ENCODE data around the gene SELENOM.

The SELENOM gene, protein sequence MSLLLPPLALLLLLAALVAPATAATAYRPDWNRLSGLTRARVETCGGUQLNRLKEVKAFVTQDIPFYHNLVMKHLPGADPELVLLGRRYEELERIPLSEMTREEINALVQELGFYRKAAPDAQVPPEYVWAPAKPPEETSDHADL

GRCh38 chr22:31107178-31107893 is at the start of gene SELENOM:
SELENOM (minus strand) TSS chr22:31107568; CDS start chr22:31107505, 63 bp downstream.
- DNase-seq = peak; percentile 45

DNA sequence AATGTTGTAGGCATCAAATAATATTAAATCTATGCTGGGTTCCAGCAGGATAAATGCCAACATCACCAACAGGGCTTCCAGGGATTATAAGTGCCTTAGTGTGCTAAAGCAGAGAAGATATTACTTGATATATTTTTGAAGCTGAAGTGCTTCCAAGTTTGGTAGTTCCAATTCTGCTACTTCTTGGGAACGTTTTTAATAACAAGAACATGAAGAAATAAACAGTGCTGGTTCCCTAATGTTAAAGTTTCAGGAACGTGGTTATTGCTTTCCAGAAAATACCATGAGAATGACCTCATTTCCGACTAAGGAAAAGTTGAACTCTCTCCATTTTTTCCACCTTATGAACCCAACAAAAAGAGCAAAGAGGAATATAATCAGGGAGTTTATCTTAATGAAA is 48.1 kb upstream of the SELENOM start:
- no peak for DNase-seq

DNA sequence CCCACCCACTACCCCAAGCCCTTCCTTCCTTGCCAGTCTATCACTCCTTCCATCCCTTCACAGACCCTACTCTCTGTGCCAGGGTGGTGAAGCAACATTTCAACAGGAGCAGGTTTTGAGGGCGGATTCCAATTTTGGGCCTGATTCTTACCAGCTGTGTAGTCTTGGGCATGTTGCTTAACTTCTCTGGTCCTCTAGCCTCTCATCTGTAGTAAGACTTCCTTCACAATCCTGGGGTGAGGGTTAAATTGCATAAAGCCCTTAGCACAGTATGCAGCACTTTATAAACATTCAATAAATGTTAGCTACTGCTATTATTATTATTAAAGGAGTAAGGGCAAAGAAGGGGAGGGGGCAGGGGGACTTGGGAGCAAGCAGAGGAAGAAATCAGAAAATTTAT is 47.6 kb upstream of the SELENOM start:
- DNase-seq = no peak

DNA sequence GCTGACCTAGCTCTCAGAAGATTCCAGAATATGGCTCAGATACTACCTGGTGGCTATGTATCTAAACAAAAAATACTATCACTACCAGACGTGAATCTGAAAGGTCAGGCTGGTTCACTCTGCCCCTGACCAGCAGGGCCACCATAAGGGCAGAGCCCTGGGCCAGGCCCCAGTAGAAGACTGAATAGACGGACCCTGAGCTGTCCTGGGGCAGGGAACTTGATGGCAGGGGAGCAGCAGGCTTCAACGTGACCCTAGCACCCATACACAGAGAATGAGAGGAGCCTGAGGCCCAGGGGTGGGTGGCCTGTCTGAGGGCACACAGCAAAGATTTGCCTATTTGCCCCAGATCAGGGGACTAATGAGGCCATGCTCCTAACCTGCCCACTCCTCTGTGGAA is 46.0 kb upstream of the SELENOM start:
- no peak for DNase-seq

GRCh38 chr22:31151872-31152271 is 44.5 kb upstream of the SELENOM start:
- no peak for DNase-seq

DNA sequence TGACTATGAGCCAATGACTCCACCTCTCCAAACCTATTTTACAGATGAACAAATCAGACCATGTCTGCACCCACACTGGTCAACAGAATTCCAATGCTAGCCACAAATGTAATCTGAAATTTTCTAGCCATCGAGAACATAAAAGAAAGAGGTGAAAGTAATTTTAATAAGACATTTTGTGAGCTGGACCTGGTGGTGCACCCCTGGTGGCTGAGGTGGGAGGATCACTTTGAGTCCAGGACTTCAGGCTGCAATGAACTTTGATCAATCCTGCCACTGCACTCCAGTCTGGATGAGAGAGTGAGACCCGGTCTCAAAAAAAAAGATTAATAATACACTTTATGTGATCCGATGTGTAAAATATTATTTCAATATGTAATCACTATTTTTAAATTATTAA is 43.2 kb upstream of the SELENOM start:
- DNase-seq = no peak

DNA sequence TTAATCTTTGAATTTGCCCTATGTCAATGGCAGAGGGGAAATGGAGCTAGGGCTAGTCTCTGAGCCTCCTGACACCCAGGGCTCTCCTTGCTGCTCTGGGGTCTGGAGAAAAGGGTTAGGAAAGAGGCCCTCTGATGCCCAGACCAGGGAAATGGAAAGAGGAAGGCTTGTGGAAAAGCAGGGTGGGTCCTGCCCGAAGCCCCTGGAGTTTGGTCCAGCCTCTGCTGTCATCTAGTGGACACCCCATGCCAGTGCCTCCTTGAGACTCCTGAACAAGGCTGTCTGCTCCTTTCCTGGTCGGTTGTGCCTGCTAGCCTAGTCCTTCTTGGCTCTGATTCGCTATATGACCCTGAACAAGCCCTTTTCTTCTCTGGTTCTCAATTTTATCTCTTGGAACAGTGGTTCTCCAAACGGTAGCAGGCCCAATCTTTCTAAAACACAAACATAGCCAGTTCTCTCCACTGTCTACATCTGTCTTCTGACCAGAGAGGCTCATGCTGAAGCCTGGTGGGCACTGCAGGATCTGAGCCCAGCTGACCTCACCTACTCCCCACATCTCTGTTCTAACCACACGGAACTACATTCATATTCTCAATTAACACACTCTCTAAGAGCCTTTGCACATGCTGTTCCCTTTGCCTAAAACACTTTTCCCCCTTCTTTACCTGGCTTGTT is 41.7 kb upstream of the SELENOM start:
- no peak for DNase-seq

DNA sequence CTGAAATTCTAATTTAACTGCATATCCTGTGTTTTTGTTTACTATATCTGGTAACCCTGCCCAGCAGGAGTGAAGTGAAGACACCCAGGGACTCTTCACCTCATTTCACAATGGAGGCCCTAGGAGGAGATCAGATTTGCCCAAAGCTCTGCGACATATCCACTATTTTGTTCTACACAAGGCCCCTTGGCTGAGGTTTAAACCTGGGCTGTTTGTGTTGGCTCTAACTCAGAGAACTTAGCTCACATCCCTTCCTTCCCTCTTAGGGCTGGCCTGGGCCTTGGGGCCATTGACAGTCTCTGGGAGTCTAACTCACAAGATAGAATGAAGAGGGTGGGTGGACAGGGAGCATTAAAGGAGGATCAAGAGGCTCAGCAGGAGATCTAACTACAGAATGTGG is 41.1 kb upstream of the SELENOM start:
- DNase-seq = no peak

DNA sequence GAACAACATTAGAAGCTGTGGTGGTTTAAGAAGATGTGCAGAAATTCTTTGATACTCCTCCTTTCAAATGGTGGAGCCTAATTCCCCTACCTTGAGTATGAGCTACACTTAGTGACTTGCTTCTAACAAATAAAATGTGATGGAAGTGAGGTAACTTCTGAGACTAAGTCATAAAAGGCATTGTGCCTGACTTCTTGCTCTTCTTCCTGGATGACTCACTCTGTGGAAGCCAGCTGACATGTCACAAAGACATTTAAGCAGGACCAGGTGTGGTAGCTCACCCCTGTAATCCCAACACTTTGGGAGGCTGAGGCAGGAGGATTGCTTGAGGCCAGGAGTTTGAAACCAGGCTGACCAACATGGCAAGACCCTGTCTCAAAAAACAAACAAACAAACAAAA is 36.9 kb upstream of the SELENOM start:
- DNase-seq = no peak

GRCh38 chr22:31143537-31143936 is 36.2 kb upstream of the SELENOM start:
- no peak for DNase-seq

DNA sequence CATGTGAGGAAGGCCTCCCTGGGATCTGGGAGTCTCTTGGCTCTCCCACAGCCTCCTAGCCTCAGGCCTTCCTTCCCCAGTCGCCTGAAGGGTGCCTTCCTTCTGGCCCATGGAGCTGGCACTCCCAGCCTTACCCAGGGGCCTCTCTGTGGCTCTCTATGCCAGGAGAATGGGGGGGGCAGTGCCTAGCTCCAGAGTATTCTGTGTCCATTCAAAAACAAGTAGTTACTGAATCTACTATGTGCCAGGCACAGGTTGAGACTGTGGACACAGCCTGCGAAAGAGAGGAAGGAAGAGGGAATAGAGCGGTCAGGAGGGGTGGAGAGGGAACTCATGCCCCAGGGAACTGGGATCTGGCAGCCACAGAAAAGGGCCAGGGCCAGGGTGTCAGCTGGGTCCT is 35.7 kb upstream of the SELENOM start:
- DNase-seq = no peak

DNA sequence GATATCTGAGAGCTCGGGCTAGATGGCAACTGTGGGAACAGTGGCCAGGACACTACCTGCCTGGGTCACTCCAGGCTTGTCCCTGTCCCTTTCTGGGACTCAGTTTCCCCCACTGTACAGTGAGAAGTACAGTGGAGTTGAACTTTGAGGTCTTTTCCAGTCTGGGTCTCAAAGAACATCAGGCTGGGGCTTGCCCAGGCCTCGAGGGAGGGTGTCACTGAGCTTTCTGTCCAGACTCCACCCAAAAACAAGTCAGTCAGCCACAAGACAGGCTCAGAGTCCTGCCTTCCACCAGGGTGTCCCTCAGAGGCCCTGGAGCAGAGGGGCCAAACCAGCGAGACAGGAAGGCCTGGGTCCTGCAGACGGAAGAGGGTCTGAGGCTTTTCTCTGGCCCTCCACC is 34.9 kb upstream of the SELENOM start:
- DNase-seq = no peak

- no peak for DNase-seq
Measured at GRCh38 chr22:31141551-31141950, 34.2 kb upstream of the SELENOM start.

DNA sequence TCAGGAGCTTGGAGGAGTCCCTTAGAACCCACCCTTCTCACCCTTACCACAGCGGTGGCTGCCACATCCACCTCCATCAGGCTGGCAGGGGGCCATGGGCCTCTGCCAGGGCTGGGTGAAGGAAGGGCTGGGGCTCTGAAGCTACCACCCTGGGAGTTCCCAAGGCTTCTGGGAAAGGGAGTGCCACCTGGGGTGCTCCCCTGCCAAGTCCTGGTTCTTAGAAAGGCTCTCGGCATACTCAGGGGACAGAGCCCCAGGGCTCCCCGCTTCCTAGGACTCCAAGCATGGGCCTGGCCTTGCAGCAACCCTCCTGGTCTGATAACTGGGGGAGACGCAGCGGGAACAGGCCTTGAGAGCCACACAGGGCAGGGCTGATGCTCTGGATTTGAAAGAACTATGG is 33.4 kb upstream of the SELENOM start:
- DNase-seq = no peak

DNA sequence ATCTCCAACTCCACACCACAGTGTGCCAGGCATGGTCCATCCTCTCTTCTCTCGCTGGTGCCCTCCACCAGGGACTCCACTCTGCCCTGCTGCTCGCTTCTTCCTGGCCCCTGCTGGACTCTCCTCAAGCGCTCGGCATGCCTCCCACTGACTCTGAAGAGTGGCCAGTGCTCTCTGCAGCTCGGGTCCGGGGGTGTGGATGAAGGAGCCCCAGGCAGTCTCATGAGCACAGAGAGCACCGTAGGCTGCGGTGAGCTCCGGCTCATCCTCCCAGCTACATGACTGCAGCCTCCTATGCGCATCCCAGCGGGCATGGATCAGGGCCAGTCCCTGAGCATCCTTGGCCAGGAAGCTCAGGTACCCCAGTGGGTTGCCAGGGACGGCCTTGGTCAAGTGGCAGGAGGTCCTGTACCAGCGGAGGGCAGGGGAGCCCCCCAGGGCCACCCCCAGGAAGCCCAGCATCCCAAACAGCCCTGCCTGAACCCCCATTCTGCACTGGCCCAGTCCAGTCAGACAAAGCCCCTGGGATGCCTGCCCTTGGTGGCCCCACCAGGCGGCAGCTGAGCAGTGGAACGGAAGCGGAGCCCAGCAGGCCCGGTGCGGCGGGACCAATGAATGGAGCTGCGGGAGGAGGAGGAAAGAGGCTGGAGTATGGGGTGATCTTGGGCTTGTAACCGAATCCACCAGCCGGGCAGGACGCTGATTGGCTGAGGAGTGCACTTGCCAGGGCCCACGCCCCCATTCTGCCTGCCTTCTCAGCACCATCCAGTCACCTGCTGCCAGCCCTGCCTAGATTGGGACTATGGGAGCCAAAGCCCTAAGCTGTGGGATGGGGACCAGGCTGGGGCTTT is 32.7 kb upstream of the SELENOM start, which contains the start of gene PLA2G3:
Gene PLA2G3, minus strand, starts transcription at position 643 of the 851 bp plus-strand sequence. Its CDS starts 154 bp downstream, at position 489.
- no peak for DNase-seq

DNA sequence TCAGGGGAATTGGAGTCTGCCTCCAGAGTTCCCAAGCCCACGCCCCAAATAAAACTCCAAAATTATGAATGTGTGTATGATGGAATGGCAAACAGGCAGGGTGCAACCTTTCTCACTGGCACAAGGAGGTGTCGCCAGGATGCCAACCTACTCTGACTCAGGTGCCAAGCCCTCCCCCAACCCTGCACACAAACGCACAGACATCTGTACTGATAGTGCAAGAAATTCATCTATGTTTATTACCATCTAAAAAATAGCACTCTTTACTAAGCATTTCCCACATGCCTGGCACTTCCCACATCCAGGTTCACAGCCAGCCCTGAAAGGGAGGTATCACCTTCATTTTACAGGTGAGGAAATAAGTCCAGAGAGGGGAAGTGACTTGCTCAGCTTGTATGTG is 31.7 kb upstream of the SELENOM start:
- DNase-seq = no peak

GRCh38 chr22:31138126-31138525 is 30.8 kb upstream of the SELENOM start:
- no peak for DNase-seq

DNA sequence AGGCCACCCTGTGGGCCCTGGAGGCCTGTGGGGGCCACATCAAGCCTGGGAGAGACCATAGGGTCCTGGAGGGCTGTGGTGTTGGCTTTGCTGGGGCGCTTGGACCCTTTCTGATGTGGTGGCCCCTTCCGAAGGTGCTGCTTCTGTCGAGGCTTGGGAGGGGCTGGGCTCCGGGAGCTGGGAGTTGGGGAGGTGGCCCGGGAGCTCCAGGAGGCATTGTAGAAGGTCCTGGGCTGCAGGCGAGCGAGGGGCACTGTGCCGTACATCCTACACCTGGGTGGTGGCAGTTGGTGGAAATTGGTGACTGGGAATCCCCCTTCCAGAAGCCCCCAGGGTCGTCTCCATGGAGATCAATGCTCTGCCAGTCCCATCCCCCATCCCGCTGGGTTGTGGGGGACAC is 30.4 kb upstream of the SELENOM start:
- DNase-seq = no peak

- DNase-seq = no peak
Measured at GRCh38 chr22:31136711-31137110, 29.3 kb upstream of the SELENOM start.

GRCh38 chr22:31136155-31136554 is 28.8 kb upstream of the SELENOM start:
- no peak for DNase-seq

- no peak for DNase-seq
Measured at GRCh38 chr22:31135706-31136105, 28.3 kb upstream of the SELENOM start.

DNA sequence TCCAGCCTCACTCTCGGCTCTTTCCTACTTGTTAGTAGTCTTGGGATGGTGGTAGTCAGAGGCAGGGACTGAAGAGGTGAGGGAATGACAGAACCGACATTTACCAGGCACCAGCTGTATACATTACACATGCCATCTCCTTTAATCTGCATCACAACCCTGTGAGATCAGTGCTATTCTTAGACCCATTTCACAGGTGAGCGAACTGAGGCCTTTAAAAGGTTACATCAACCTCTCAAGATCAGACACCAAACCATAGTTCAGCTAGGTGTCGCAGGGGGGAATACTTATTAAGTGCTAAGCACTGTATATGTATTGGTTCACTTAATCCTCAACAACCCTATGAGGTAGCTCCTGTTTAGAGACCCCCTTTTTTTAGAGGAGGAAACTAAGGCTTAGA is 27.3 kb upstream of the SELENOM start:
- DNase-seq = no peak

DNA sequence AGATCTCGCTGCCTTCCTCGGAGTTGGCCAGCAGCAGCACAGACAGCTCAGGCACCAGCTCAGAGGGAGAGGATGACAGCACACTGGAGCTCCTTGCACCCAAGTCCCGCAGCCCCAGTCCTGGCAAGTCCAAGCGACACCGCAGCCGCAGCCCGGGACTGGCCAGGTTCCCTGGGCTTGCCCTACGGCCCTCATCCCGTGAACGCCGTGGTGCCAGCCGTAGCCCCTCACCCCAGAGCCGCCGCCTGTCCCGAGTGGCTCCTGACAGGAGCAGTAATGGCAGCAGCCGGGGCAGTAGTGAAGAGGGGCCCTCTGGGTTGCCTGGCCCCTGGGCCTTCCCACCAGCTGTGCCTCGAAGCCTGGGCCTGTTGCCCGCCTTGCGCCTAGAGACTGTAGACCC is 26.5 kb upstream of the SELENOM start:
- DNase-seq = no peak
